GM10266 (cell line): ENCODE data around the gene SLC38A3.

Experiments
- DNase-seq: peaks from one replicate; pipeline ENCODE4 v3.0.0; 2012; ENCODE audit errors: extremely low spot score
- CTCF ChIP-seq: IDR thresholded peaks from 2 replicates; pipeline ENCODE4 v1.5.1; 2012; ENCODE audit warnings: mild to moderate bottlenecking, low read depth; ENCODE audit not compliant: control insufficient read depth, insufficient read depth; ENCODE audit errors: missing control alignments

SLC38A3 gene

GRCh38 chr3:50169858-50170257 lies 35.2 kb upstream of the SLC38A3 start:
- no peak for DNase-seq
- no peak for TF ChIP-seq CTCF

- no peak for TF ChIP-seq CTCF
- no peak for DNase-seq
These were observed 34.4 kb upstream of the SLC38A3 start for GRCh38 chr3:50170689-50171088.

GRCh38 chr3:50171540-50172301 lies 33.4 kb upstream of the SLC38A3 start:
- DNase-seq, result no peak
- TF ChIP-seq CTCF, result no peak

- no peak for DNase-seq
- no peak for TF ChIP-seq CTCF
These were observed 32.3 kb upstream of the SLC38A3 start for GRCh38 chr3:50172626-50173220.

GRCh38 chr3:50173685-50174516 lies 31.2 kb upstream of the SLC38A3 start:
- no peak for DNase-seq
- no peak for TF ChIP-seq CTCF

- TF ChIP-seq CTCF, result no peak
- DNase-seq, result no peak
These were observed 30.6 kb upstream of the SLC38A3 start for GRCh38 chr3:50174517-50174895.
